GM19239 (cell line): ENCODE results near the gene TMEM40.
"Not testable (repeated sequence)": the region's sequence is repeated elsewhere in the genome, so short reads cannot be mapped to it uniquely, and the experiment has no call there.

Source experiments
- DNase-seq: peaks from one replicate; pipeline ENCODE4 v3.0.0; 2011; ENCODE audit warnings: low spot score; ENCODE audit not compliant: insufficient read length
- FAIRE-seq: peaks from 2 replicates; lab custom pipeline; 2011; peaks lifted over from hg19 to GRCh38; lab: Jason Lieb, UNC

Gene TMEM40, protein sequence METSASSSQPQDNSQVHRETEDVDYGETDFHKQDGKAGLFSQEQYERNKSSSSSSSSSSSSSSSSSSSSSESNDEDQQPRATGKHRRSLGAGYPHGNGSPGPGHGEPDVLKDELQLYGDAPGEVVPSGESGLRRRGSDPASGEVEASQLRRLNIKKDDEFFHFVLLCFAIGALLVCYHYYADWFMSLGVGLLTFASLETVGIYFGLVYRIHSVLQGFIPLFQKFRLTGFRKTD

GRCh38 chr3:12759097-12759679 is at the start of gene TMEM40:
TMEM40 (minus strand) TSS chr3:12759259; CDS start chr3:12749832, 9,427 bp downstream.
- no peak for FAIRE-seq
- no peak for DNase-seq

- no peak for DNase-seq
- FAIRE-seq = no peak
These were observed 49.5 kb upstream of the TMEM40 start for GRCh38 chr3:12808587-12808986.

DNA sequence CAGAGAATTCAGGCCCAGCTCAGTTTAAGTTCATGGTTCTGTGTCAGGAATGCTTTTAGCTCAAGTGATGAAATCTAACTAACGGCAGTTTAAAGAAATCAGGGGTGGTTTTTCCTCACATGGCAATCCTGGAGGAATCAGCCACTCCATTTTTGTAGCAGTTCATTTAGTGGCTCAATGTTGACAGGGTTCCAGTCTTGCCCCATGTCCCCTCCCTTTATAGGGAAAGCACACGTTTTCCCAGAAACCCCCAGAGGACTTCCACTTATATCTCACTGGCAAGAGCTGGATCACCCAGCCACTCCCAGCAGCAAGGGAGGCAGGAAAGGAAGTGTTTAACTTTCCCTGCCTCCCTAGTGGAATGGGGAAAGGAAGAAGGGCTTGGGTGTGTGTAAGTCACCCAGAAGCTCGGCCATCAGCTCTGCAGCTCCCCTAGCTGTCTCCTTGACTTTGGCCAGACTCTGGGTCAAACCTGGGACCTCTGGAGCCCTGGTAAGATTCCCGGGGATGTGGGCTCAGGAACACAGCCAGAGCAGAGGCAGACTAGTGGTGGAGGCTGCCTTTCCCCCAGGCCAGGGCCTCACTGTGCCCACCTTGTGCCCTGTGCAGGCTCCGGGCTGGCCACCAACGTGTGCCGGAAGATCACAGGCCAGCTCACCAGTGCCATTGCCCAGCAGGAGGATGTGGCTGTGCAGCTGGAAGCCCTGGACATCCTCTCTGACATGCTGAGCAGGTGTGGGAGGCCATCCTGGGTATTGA is 48.7 kb upstream of the TMEM40 start:
- no peak for FAIRE-seq
- no peak for DNase-seq

DNA sequence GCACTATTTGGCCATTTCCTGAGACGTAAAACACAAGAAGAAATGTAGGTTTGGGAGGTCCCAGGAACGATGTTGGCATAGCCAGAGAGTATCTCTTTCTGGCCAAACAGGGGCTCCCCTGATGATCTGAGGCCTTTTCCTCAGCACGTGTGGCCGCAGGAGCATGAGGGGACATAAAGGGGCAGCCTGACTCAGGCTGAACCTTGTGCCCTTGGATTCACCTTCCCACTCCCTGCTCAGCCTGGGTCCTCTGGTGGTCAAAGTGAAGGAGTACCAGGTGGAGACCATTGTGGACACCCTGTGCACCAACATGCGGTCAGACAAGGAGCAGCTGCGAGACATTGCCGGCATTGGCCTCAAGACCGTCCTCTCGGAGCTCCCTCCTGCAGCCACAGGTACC is 48.0 kb upstream of the TMEM40 start:
- FAIRE-seq (no peak), DNase-seq (no peak)

DNA sequence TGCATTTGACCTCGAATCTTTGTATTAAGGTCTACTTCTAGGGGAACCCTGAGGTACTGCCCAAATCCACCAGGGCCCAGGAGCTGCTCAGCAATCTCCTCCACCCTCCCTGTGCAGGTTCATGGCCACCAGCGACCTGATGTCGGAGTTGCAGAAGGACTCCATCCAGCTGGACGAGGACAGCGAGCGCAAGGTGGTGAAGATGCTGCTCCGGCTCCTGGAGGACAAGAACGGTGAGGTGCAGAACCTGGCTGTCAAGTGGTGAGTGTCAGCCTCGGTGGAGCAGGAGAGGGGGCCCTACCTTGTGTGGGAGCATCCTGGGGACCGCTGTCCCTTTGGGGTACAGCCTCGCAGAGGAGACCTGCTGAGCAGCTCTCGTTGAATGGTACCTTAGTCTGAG is 44.3 kb upstream of the TMEM40 start:
- no peak for FAIRE-seq
- DNase-seq = no peak

DNA sequence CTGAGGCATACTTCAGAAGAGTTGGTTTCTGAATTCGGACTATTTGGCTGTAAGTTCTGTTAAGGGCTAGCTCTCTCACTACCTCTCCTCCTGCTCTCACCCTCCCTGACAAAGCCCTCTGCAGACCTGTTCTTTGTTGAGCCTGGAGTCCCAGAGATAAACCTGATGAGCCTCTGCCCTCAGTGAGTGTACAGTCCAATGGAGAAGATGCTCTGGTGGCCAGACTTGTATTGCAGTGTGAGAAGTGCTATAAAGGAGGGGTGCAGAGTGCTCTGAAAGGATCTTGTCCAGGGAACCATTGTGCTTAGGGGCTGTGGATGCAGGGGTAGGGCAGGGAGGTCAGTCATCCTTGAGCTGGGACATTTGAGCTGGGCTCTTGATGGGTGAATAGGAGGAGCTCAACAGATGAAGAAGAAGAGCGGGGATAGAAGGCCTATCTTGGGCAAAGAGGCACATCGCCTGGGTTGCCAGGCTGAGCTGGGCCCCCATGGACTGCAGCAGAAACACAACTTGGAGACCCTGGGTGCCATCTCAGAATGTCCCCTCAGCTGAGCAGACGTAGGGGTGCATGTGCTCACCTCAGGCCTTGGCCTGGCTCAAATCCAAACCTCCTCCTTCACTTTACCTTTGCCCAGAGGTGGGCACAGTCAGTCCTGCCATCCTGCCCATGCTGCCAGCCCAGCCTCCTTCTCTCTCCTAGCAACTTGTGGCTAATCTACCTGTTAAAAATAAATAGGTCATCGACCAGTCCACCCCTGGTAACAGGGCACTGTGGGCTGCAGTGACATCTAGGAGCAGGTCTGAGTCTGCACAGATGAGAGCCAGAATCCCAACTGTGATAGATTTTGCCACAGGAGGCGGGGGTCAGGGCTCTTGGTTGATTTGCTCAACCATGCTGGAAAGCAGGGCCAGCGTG is 40.7 kb upstream of the TMEM40 start:
- DNase-seq (no peak), FAIRE-seq (no peak)

GRCh38 chr3:12798559-12799179 is 39.6 kb upstream of the TMEM40 start:
- FAIRE-seq = no peak

DNA sequence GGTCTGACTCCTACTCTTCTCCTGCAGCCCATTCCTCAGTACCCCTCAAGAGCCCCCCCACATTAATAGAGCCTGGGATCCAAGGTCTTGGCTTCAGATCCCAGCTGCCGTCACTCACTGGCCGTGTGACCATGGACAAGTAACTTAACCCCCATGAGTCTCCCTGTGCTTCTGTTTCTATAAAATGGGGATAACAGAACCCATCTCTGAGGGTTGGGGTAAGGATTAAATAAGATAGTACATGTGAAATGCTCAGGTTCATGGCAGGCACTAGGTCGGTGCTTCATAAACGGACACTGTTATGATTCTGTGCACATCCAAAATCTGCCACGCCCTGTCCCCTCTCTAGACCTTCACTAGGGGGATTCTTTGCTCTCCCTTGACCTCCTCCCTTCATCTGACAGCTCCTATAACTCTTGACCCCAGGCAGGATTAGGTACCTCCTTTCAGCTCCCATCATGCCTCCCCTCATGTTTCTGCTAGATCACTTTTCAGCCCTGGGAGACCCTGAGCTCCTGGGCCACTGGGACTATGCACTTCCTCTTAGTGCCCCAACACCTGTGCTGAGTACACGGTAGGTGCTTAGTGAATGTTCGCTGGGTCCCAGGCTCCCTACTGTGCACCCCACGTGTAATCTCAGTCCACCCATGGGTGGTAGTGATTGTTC is 39.0 kb upstream of the TMEM40 start:
- FAIRE-seq (no peak), DNase-seq (no peak)

More at GRCh38 chr3:12798559-12799179, 39.6 kb upstream of the TMEM40 start:
- no peak for DNase-seq

DNA sequence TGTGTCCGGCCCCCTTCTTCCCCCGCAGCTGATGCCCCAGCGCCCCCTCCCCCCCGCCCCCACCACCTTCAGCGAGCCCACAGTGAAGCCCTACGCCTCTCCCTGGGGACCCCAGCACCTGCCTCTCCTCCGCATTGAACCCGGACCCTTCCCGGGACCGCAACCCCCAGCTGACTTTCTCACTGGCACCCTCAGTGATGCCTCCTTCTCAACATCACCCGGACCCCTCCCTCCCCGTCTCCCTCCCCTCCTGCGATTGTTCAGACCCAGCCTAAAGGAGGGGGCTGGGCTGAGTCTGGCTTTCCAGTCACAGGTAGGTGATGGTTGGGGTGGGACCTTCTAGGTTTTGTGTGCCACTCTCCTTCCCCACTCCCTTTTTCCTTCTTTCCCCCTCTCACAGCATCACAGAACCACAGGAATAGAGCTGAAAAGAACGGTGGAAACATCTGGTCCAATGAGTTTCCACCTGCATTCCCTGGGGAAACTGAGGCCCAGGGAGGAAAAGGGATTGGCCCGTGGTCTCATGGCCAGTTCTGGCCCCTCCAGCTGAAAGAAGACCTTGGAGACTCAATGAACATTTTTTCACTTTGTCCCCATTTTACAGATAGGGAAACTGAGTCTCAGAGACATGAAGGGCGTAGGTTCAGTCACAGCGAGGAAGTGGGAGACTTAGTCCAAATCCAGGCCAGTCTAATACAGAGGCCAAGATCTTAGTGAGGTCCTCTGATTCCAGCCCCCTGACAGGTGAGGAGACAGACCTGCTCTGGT is 38.2 kb upstream of the TMEM40 start:
- FAIRE-seq (no peak), DNase-seq (no peak)

GRCh38 chr3:12796171-12797123 is 37.4 kb upstream of the TMEM40 start, which contains the start of gene CAND2:
CAND2 (plus strand) TSS chr3:12796680; CDS start chr3:12796721, 41 bp downstream.
- no peak for FAIRE-seq
- no peak for DNase-seq

- DNase-seq (no peak), FAIRE-seq (no peak)
These were observed 34.6 kb upstream of the TMEM40 start for GRCh38 chr3:12793701-12794100.

- no peak for FAIRE-seq
These were observed 32.4 kb upstream of the TMEM40 start for GRCh38 chr3:12791430-12791829.

GRCh38 chr3:12787967-12788690 is 29.1 kb upstream of the TMEM40 start:
- not testable (repeated sequence) for FAIRE-seq, DNase-seq

More at GRCh38 chr3:12791430-12791829, 32.4 kb upstream of the TMEM40 start:
- no peak for DNase-seq

- not testable (repeated sequence) for DNase-seq, FAIRE-seq
These were observed 28.3 kb upstream of the TMEM40 start for GRCh38 chr3:12787346-12787745.

- DNase-seq = no peak
These were observed 26.0 kb upstream of the TMEM40 start for GRCh38 chr3:12785096-12785495.

GRCh38 chr3:12782172-12782815 is 23.2 kb upstream of the TMEM40 start:
- DNase-seq = no peak
- FAIRE-seq = no peak

More at GRCh38 chr3:12785096-12785495, 26.0 kb upstream of the TMEM40 start:
- FAIRE-seq = no peak
